IPS DF 4.7 (cell line): ENCODE results near the gene LRSAM1.

Source experiments
- DNase-seq: peaks from one replicate; pipeline ENCODE4 v3.0.0-alpha.2; 2013; ENCODE audit warnings: low spot score; ENCODE audit errors: extremely low read depth

The LRSAM1 gene

GRCh38 chr9:127450830-127451607 is at the start of gene LRSAM1, which contains the start of gene RPL12:
Gene LRSAM1 (plus strand): TSS chr9:127451510. CDS start chr9:127454528, 3,018 bp downstream.
Gene RPL12 (minus strand): TSS chr9:127451406. CDS start chr9:127451317, 89 bp downstream.
- no peak for DNase-seq

GRCh38 chr9:127402401-127403090 is 48.8 kb upstream of the LRSAM1 start:
- no peak for DNase-seq

DNA sequence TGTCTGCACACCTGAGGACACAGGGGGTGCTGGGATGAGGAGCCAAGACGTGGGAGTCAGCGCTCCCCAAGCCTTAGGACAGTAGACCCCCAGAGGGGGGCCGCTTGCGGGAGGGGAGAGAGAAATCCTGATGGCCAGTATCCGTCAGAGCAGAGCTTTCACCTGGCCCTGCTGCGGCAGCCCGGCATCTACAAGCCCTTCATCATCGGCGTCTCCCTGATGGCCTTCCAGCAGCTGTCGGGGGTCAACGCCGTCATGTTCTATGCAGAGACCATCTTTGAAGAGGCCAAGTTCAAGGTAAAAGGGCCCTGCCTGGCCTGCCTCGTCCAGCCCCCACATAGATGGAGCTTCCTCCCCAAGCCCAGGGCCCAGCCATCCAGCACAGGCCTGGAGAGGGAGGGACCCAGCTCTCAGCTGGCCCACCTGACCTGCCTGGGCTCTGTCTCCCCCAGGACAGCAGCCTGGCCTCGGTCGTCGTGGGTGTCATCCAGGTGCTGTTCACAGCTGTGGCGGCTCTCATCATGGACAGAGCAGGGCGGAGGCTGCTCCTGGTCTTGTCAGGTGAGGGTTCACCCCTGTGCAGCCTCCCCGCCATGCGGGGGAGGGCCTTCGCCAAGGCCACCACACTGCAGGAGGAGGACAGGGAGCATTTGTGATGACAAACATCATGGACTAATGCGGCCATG is 47.7 kb upstream of the LRSAM1 start:
- no peak for DNase-seq

DNA sequence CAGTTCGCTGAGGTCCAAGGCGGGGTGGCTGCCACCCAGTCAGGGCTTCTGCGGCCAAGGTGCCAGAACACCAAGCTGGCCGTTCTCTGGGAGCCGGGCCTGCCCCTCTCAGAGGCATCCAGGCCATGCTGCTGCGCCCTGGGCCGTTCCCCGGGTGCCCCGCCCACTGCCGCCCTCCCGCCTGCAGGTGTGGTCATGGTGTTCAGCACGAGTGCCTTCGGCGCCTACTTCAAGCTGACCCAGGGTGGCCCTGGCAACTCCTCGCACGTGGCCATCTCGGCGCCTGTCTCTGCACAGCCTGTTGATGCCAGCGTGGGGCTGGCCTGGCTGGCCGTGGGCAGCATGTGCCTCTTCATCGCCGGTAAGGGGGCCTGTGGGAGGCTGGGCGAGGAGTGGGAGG is 46.7 kb upstream of the LRSAM1 start:
- DNase-seq = no peak

DNA sequence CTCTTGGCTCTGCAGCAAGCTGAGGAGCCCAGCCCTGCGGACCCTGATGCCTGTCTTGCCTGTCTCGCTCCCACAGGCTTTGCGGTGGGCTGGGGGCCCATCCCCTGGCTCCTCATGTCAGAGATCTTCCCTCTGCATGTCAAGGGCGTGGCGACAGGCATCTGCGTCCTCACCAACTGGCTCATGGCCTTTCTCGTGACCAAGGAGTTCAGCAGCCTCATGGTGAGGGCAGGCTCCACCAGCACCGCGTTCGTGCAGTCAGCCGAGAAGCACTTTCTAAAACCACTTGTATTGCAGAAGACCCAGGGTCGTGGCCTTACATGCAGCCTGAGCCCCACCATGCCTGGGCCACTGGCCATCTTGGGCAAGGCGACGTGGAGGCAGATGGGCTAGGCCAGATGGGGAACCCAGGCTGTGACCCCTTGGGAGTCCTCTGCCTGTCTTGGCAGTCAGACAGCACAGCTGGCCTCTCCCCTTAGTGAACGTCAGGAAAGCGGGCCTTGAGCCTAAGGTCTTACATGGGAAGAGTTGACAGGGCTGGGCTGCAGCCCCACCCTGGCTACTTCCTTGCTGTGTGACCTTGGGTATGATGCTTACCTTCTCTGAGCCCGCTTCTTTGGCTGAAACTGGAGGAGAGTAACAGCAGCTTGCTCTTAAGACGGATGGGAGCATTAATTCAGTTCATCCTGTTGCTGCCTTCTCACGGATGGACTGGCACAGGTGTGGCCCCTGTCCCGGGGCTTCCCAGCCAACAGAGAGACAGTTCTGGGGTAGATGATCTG is 45.8 kb upstream of the LRSAM1 start:
- DNase-seq = no peak

- no peak for DNase-seq
Measured at GRCh38 chr9:127406799-127407491, 44.4 kb upstream of the LRSAM1 start.

- no peak for DNase-seq
Measured at GRCh38 chr9:127407492-127407843, 43.8 kb upstream of the LRSAM1 start.

- no peak for DNase-seq
Measured at GRCh38 chr9:127411122-127411521, 40.2 kb upstream of the LRSAM1 start.

GRCh38 chr9:127415141-127415540 is 36.2 kb upstream of the LRSAM1 start:
- DNase-seq = no peak

DNA sequence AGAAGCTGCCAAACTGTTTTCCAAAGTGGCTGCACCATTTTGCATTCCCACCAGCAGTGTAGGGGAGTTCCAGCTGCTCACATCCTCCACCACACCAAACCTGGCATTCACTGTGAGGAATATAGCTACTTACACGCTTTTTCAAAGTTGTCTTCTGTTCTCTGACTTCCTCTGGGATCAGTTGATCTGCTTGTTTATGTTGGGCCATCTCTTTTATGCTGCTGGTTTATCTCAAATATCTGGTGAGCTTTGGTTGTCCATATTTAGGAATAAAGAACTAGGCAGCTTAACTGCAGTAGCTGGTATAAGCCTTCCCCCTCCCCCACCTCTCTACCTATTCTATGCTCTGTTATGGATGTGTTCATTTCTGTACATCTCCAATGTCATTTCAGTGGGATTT is 35.7 kb upstream of the LRSAM1 start:
- DNase-seq = no peak

DNA sequence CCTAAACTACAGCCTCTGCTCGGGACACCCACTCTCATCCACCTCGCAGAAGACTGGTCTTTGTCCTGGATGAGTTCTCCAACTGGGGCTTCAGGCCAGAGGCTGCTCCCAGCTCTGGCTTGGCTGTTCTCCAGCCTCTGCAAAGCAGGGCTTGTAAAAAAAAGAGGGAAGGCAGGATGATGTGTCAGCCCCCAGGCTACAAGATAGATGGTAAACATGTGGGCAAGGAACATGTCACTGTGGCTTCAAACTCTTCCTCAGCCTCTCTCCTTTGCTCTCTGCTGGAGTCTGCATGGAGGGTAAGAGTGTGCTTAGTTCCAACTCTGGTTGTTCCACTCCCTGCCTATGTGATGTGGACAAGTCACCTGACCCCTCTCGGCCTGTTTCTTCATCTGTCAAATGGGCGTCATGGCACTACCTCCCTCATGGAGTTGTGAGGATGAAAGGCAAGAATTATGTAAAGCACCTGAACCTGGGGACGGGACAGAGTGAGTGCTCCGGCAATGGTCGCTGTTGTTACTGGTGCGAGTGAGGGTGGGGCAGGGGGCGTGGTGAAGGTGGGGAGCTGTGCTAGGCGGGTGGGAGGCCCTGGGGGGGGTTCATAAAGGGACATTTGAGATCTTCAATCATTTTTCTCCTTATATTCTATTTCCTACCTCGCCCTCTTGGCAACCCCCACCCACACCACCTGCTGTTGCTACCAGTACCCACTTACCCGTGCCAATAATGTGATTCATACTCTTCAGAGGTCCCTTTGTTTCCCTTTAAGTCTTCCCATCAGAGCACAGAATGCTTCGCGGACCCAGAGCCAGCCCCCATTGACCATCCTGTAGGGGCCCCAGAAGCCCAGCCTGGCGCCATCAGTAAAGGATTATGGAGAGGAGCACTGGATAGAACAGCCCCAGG is 33.9 kb upstream of the LRSAM1 start:
- DNase-seq = no peak

GRCh38 chr9:127418037-127418471 is 33.3 kb upstream of the LRSAM1 start:
- no peak for DNase-seq

- no peak for DNase-seq
Measured at GRCh38 chr9:127419348-127419747, 32.0 kb upstream of the LRSAM1 start.

DNA sequence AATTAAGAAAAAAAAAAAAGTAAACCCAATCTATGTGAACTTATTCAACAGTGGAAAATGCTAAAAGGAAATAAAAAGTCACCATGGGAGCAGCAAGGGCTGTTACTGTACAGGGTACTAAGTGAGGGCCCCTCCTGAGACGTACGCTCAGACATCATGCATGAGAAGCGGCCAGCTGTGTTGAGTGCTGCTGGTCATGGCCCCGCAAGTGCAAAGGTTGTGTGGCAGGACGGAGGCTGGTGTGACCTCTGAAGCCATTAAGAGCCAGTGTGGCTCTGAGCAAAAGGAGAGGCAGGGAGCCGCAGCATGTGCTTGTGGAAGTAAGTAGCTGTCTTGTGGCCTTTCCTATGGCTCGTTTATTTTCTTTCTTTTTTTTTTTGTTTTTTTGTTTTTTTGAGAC is 30.3 kb upstream of the LRSAM1 start:
- no peak for DNase-seq

GRCh38 chr9:127422133-127422782 is 29.1 kb upstream of the LRSAM1 start:
- no peak for DNase-seq

GRCh38 chr9:127422787-127423186 is 28.5 kb upstream of the LRSAM1 start:
- no peak for DNase-seq

DNA sequence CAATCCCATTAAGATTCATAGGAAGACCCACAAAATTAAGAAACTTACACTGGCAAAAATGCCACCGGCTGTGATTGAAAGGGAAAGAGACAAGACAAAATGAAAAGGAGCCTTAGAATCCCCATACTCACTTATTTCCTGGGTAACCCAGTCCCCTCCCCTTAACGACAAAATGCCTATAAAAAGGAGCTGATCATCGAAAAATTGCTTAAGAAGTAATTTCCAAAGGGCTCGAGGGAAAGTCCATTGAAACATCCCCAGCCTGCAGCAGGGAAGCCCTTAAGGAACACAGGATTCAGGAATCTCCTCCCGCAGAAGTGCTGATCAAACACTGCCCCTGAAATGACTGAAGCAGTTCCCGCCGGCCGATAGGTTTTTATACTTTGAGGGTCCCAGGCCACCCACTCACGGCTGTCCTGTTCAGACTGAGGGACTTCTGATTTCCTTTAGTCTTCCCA is 27.8 kb upstream of the LRSAM1 start:
- no peak for DNase-seq

DNA sequence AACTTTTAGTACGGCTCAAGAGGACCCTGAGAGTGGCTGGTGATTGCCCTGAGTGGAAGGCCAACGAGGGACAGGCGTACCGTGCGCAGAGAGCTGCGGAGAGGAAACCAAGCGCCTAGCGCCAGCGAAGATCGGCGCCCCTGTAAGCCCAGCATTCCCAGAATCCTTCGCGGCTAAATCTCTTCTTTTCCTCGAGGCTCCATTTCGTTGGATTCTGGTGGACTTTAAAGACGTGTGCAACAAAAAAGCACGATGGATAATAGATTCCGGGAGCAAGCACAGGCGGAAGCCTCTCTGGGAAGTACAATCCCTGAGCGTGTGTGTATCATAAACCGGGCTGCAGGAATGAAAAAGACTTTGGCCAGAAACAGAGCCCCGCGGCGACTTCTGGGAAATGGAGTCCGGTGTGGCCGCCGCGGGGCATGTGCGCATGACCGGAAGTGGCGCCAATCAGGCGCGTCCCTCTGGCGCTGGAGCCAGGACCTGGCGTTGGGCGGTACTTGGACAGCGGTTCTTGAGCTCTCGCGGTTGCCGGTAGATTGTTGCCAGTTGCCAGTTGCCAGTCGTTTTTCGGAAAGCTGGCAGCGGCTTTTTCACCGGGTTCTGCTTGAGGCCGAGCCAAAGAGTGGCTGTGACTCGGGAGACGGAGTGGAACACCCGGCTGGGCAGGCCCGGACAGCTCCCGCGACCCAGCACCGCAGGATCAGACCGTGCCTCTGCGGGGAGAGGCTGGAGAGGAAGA is 27.2 kb upstream of the LRSAM1 start, which contains the start of gene ZNF79:
Gene ZNF79, plus strand, starts transcription at position 449 of the 742 bp plus-strand sequence. CDS start 406 bp downstream, outside the sequence.
- DNase-seq = no peak
